ENCODE data around the gene PRDM15. TPM values are rescaled to one million over a fixed set of nuclear protein-coding genes. Genes with fewer than 3 reads are reported as not detected.

Gene PRDM15
- total RNA-seq, 4 donors from 2014 or later, result 4.7 to 12.3 (median 7.3) TPM

GRCh38 chr21:41812679-41813078, 66.5 kb downstream of the PRDM15 start:
- intact Hi-C loops (cut with DNase I), result no loop called here
- peaks cover 5 to 19% of the 10 kb centered on the region in 2 donors for H3K36me3 ChIP-seq
- no peaks in the 10 kb centered on the region for H3K9me3 ChIP-seq
- peaks cover 0 to 4% of the 10 kb centered on the region in 2 donors for H3K4me1 ChIP-seq
- TF ChIP-seq POLR2A (IDR thresholded peaks at IDR 0.05) (no peak), CTCF (IDR thresholded peaks at IDR 0.05) (no peak)
- H3K4me3 ChIP-seq (replicated peaks in 1 of 3), result no peak overlapping the region
- WGBS, 2 donors, result 88 to 94% methylated on average over 13 of the region's 13 CpGs
- no peak for DNase-seq
- H3K27ac ChIP-seq, result no peak overlapping the region
- H3K27me3 ChIP-seq, result no peaks in the 10 kb centered on the region

DNA sequence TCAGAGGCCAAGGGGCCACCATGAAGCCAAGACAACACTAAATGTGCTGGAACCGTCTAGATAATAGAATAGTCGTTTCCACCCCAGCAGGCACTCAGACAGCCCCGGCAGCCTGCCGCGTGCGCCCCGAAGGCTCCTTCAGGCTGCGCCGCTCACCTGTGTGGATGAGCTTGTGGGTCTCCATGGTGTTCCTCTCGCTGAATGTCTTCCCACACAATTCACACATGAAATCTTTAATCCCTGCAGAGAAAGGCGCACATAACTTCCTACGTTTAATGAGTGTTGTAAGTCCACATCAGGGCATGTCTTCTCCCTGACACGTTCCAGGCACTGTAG, 68.6 kb downstream of the PRDM15 start:
- no peak overlapping the region for H3K4me3 ChIP-seq (replicated peaks in 1 of 3)
- no peak overlapping the region for H3K27ac ChIP-seq
- TF ChIP-seq POLR2A (IDR thresholded peaks at IDR 0.05) (no peak), CTCF (IDR thresholded peaks at IDR 0.05) (no peak)
- 93 to 95% methylated on average over 13 of the region's 13 CpGs for WGBS, 2 donors
- intact Hi-C loops (cut with DNase I), result no loop called here
- H3K9me3 ChIP-seq, result no peaks in the 10 kb centered on the region
- DNase-seq, result no peak
- H3K36me3 ChIP-seq, result peaks cover 5 to 19% of the 10 kb centered on the region in 2 donors
- H3K27me3 ChIP-seq, result no peaks in the 10 kb centered on the region
- H3K4me1 ChIP-seq, result no peaks in the 10 kb centered on the region

GRCh38 chr21:41809891-41810596, 69.1 kb downstream of the PRDM15 start:
- no peak for TF ChIP-seq CTCF (IDR thresholded peaks at IDR 0.05)
- Histone ChIP-seq H3K27ac (no peak overlapping the region), H3K36me3 (peaks cover under 1 to 19% of the 10 kb centered on the region in 2 donors), H3K9me3 (no peaks in the 10 kb centered on the region), H3K27me3 (no peaks in the 10 kb centered on the region), H3K4me1 (no peaks in the 10 kb centered on the region), H3K4me3 (replicated peaks in 1 of 3) (no peak overlapping the region)
- DNase-seq, result no peak
- intact Hi-C loops (cut with DNase I), result no loop called here
- 94 to 96% methylated on average over 32 to 34 of the region's 34 CpGs for WGBS, 2 donors

DNA sequence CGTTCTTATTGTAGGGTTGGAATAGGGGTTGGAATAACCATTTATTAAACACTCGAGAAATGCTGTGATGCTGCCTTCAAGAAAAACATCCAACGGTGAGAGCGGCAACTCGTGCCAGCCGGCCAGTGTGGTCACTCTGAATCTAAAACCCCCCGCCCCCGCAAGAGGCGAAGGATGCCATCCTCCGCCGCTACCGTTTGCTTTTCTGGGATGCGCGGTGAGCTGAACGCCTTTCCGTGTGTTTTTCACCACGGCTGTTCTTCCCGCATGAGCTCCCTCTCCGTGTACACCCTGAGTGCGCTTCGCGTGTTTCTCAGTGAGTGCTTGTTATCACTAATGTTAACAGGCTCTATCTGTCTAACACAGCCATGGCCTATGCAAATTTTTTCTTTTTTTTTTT, 70.3 kb downstream of the PRDM15 start:
- intact Hi-C loops (cut with DNase I), result no loop called here
- no peaks in the 10 kb centered on the region for H3K9me3 ChIP-seq
- no peaks in the 10 kb centered on the region for H3K4me1 ChIP-seq
- WGBS, 2 donors, result 92 to 94% methylated on average over 22 of the region's 22 CpGs
- TF ChIP-seq CTCF (IDR thresholded peaks at IDR 0.05), result no peak
- TF ChIP-seq POLR2A (IDR thresholded peaks at IDR 0.05), result no peak
- H3K4me3 ChIP-seq (replicated peaks in 1 of 3), result no peak overlapping the region
- DNase-seq, result no peak
- H3K27me3 ChIP-seq, result no peaks in the 10 kb centered on the region
- no peak overlapping the region for H3K27ac ChIP-seq
- H3K36me3 ChIP-seq, result peaks cover 0 to 14% of the 10 kb centered on the region in 2 donors

DNA sequence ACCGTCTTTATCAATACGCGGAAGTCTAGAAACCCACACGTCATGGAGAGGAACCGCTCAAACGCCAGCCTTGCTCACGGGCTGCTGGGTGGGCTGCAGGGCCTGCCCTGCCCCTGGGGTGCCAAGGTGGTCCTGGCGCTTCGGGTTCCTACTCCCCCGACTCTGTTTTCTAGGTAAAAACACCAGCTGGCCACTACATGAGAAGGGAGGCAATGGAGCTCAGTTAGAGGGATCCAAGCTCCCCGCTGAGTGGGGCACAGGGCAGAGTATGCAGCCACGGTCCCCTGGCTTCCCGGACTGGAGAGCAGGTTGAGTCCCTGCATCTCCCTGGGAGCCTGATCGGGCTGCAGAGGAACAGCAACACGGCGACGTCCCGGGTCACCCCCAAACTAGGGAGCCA, 71.0 kb downstream of the PRDM15 start:
- Histone ChIP-seq H3K4me3 (replicated peaks in 1 of 3) (no peak overlapping the region), H3K4me1 (no peaks in the 10 kb centered on the region), H3K36me3 (peaks cover 0 to 9% of the 10 kb centered on the region in 2 donors), H3K27ac (no peak overlapping the region), H3K9me3 (no peaks in the 10 kb centered on the region), H3K27me3 (no peaks in the 10 kb centered on the region)
- intact Hi-C loops (cut with DNase I), result no loop called here
- TF ChIP-seq POLR2A (IDR thresholded peaks at IDR 0.05) (no peak), CTCF (IDR thresholded peaks at IDR 0.05) (no peak)
- no peak for DNase-seq
- WGBS, 2 donors, result 95 to 97% methylated on average over 18 of the region's 18 CpGs

Measured in thyroid gland (tissue), 4 donors.